ENCODE measurements around the gene AMIGO3. TPM values are rescaled to one million over a fixed set of nuclear protein-coding genes. Genes with fewer than 3 reads are reported as not detected.

AMIGO3 gene
- total RNA-seq, 1 experiment from 2014 or later = 0.41 TPM

DNA sequence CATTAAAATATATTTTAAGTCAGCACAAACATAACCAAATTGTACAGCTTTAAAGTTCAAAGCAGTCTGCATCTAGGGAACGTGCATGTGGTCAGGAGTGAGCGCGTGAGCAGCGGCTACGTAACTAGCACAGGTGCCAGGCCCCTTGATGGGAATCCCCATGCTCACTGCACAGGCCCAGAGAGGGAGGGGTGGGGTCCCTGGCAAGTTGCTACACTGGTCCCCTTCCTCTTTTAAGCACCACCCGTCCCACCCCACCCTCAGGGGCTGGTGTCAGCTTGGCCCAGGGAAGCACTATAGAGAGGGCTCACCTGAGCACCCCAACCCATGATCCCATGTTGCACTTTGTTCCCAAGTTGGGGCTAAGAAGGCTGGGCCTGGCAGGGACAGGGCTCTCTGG, 5.1 kb upstream of the AMIGO3 start:
- no peak for DNase-seq (ENCODE audit: low spot score)

DNA sequence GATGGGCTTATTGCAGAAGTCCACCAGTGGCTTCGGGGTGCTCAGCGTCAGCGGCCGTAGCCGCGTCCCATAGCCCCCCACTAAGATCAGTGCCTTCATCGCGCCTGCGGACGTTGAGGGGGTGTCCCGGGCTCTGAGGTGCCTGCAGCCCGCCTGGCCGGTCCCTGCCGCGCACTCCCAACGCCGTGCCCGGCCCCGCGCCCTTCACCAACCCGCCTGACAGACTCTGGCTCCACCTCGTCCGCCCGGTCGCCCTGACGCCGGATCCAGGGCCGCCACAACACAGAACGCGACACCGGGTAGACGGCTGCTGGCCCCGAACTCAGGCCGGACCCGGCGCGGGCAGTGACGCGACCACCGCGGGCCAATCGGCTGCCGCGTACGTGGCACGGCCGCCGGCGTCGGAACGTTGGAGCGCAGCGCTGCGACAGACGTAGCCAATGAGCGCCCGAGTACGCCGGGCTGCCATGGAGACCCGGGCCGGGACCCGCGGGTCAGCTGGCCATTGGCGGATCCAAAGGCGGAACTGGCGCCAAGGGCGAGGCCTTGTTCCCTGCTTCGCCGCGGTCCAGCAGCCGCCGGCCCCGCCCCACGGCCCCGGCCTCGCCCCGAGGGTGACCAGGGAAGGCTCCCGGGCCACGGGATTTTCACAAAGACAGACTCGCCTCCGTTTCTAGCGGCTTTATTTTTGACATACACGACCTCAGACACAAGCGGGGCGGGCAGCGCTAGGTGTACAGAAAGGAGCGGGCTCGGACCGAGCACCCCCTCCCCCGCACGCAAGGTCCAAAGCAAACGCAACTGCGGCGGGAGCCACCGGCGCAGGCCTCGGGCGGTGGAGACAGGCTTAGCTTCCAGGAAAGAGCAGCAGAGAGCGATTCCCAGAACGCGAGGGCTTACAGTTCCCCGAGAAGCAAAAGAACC, 4.4 kb upstream of the AMIGO3 start, which contains the start of gene GMPPB:
Gene GMPPB, minus strand, starts transcription at position 324 of the 924 bp plus-strand sequence. Its CDS starts 225 bp downstream, at position 99.
- peak; percentile 92 for DNase-seq (ENCODE audit: low spot score)

DNA sequence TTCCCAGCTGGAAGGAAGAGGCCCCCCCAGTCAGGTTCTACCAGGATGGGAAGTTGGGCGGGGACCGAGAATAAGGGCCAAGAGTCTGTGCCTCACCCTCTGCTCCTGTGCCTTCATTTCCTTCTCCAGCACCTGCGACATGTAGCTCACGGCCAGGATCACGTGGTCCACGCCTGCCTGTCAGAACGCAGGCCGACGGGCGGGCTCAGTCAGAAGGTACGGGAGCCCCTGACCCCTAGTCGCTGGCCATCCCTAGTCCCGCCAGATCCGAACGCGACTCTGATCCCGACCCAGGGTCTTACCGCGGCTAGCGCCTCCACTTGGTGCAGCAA, 3.8 kb upstream of the AMIGO3 start:
- DNase-seq (ENCODE audit: low spot score) = peak; percentile 21

DNA sequence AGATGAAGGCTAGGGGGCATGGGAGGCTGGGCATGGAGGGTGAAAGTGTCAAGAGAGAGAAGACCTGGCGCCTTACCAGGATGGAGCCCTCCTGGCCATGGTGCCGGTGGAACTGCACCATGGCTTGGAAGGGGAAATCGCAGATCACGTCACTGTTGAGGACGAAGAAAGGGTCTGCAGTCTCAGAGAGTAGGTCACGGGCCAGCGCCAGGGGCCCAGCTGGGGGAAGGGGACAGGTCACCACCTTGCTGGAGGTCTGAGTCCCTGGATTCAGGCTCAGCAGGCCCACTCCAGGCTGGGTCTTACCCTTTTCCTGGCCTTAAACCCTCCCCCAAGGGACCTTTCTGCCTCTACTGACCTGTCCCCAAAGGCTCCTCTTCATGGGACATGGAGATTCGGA, 3.4 kb upstream of the AMIGO3 start:
- DNase-seq (ENCODE audit: low spot score) = no peak

DNA sequence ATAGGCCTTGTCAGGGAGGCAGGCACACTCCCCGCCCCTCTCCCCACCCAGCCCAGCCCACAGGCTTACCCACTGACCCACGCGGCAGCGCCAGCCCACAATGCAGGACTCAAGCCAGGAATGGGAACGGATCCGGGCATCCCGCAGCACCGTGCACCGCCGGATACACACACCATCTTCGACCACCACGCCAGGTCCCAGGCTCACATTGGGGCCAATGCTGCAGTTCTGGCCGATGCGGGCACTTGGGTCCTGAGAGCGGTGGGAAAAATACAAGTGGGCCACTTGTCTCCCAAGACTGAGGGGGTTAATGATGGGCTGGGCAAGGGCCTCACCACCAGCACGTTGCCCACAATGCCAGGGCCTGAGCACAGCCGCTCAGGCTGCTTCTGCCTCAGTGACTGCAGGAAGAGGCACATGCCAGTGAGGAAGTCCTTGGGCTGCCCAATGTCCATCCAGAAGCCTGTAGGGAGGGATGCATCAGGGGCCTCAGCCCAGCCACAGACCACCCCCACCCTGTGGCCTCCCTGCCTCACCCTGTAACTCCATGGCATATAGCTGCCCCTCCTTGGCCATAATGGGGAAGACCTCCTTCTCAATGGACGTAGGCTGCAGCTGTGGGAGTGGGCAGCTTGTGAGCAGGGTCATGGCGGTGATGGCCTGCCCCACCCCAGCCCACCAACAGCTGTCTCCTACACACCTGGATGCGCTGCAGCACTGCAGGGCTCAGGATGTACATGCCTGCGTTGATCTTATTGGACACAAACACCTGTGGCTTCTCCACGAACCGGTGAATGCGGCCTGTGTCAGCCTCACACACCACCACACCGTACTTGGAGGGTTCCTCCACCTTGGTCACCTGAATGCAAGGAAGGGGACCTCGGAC, 2.7 kb upstream of the AMIGO3 start:
- no peak for DNase-seq (ENCODE audit: low spot score)

DNA sequence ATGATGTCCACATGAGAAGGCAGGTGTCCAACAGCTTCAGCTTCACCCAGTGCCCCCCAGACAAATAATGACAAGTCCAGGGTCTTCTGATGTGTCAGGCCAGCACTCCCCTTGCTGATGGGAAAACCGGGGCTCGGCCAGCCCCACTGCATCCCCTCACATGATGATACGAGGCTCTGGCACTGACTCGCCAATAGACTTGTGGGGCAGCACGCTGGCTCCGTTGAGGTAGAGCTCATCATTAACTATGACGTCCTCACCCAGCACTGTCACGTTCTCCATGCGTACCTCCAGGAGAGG, 2.1 kb upstream of the AMIGO3 start:
- no peak for DNase-seq (ENCODE audit: low spot score)

DNA sequence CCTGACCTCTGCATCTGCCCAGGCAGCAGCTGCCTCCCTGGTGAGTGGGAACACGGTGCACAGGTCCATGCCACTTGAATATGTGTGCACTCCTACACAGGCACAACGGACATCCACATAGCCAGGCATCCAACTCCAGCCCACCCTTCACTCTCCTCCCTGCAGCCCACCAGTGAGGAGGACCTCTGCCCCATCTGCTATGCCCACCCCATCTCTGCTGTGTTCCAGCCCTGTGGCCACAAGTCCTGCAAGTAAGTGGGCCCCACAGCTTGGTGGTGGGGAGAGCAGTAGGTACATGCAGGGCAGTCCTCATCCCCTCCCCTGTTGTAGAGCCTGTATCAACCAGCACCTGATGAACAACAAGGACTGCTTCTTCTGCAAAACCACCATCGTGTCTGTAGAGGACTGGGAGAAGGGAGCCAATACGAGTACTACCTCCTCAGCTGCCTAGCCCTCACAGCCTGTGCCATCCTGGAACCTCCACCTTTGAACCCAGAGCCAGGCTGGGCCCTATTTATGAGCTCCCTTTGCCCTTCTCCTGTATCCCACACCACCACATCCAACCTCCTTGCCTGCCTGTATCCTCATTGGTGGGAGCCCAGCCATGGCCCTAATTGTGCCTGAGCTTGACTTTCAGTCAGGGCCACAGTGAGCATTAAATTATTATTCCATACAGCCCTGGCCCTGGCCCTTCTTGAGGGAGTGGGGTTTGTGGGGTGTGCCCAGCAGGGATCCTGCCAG, 1.5 kb upstream of the AMIGO3 start:
- DNase-seq (ENCODE audit: low spot score) = no peak

DNA sequence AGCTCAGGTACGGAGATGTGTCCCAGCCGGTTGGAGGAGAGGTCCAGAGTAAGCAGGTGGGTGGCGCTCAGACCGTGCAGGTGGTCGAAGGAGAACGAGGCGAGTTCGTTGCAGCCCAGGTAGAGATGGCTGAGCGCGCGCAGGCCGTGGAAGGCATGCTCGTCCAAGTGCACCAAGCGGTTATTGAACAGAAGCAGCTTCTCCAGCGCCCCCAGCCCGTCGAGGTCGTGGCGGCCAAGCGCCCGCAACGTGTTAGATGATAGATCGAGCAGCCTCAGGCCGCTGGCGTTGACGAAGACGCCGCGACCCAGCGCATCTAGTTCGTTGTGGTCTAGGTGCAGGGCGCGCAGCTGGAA, 648 bp downstream of the AMIGO3 start:
- no peak for DNase-seq (ENCODE audit: low spot score)

DNA sequence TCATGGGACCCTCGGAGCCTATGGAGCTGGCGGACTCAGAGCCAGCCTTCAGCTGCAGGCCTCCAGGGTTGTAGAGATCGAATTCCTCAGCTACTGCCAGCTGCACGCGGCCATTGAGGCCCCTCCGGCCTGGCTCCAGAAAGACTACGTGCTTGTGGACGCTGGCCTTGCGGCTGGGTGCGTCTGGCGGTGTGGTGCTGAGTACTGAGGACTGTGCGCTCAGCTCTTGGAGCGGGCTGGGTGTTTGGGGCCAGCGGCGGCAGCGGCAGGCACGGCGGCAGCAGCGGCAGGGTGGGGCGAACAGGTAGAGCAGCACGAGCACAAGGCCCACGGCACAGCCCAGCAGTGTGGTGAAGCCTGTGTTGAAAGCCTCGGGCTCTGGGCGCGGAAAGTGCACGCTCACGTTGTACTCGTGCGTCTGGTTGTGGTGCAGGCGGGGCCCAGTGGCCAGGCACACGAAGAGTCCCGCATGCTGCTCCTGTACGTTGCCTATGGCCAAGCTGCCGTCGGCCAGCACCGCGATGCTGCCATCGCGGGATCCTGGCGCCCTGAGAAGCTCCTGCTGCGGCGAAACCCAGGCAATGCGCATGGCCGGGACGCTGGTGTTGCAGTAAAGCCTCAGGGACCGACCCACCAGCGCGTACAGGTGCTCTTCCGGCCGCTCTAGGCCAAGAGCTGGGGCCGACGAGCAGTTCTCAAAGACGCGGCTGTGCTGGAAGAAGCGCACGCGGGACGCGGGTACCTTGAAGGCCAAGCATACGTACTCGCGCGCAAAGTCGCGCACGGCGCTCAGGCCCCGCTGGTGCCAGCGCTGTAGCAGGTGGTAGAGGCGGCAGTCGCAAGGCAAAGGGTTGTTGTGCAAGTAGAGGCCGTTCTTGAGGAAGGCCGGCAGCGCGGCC, 1.3 kb downstream of the AMIGO3 start:
- DNase-seq (ENCODE audit: low spot score) = no peak

DNA sequence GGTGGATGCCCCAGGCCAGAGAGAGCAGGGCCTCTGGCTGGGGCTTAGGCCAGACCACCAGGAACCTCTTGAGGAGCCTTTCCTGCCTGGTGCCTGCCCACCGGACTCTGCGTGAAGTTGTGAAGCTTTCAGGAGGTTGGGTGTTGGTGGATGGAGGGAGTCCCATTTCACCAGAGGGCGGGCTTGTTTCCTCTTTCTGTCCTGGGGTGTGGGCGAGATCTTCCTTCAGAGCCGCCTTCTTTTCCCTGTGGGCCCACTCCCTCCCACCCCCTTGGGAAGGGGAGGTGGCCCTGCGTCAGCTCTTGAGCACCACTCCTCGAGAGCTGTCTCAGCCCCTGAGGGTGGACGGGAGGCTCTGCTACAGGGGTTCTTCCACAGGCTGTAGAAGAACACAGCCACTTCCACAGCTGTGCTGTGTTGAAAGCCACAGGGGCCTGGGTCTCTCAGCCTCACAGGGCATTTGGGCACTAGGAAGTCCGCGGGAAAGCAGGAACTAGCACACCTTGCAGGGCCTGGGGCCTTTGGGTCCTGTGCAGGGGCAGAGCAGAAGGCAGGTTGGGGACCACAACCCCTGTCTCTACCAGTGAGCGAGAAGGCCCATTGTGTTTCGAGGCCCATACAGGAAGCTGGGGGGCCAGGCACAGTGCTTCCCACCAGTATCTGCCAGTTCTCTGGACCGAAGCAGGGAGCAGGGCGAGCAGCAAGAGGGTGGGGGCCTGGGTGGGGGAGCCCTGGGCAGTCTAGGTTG, 2.1 kb downstream of the AMIGO3 start:
- DNase-seq (ENCODE audit: low spot score) = no peak

DNA sequence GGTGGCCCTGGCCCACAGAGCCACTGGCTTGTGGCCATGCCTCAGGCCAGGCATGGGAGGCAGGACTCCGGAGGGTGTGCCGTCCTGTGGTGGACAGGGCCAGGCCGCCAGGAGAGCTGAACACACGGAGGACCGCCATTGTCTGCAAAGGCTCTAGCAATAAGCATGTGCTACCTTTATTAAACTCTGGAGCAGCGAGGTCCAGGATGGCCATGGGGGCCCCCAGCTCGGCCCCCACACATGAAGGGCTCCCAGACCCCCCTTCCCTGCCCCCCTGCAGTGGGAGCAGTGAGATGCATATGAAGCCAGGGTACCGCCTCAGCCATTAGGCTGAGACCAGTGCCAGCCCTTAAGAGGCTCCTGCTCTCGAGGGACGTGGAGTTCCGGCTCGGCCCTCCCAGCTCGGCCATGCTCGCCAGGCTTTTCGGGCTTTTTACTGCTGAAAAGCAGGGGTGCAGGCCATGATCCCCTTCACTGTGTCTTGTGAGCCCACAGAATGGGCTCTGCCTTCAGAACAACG, 2.7 kb downstream of the AMIGO3 start:
- no peak for DNase-seq (ENCODE audit: low spot score)

DNA sequence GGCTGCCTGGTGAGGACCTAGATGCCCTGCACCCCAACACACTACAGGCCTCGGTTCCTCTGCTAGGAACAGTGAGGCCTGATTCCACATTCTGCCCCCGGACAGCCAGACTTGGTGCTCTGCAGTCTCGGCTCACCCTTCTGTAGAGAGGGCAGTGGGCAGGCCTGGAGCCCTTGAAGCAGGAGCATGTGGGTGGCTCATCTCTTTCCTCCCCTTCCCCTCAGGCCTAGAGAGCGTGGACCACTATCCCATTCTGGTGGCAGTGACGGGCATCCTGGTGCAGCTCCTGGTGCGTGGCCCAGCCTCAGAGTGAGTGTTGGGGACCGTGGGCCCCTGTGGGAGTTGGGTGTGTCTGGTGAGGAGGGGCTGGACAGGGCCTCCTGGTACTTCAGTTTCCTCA, 3.3 kb downstream of the AMIGO3 start:
- DNase-seq (ENCODE audit: low spot score) = no peak

DNA sequence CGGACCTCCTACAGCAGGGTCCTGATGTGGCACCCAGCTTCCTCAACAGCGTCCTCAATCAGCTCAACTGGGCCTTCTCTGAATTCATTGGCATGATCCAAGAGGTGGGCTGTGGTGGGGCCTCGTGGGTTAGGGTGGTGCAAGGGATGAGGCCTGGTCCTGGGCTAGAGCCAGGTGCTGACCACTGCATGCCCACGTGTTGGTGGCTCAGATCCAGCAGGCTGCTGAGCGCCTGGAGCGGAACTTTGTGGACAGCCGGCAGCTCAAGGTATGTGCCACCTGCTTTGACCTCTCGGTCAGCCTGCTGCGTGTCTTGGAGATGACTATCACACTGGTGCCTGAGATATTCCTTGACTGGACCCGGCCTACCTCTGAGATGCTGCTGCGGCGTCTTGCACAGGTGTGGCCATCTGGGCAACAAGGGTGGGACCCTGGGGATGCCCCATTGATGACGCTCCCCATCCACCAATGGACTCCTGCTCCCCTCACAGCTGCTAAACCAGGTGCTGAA, 3.8 kb downstream of the AMIGO3 start:
- DNase-seq (ENCODE audit: low spot score) = no peak

DNA sequence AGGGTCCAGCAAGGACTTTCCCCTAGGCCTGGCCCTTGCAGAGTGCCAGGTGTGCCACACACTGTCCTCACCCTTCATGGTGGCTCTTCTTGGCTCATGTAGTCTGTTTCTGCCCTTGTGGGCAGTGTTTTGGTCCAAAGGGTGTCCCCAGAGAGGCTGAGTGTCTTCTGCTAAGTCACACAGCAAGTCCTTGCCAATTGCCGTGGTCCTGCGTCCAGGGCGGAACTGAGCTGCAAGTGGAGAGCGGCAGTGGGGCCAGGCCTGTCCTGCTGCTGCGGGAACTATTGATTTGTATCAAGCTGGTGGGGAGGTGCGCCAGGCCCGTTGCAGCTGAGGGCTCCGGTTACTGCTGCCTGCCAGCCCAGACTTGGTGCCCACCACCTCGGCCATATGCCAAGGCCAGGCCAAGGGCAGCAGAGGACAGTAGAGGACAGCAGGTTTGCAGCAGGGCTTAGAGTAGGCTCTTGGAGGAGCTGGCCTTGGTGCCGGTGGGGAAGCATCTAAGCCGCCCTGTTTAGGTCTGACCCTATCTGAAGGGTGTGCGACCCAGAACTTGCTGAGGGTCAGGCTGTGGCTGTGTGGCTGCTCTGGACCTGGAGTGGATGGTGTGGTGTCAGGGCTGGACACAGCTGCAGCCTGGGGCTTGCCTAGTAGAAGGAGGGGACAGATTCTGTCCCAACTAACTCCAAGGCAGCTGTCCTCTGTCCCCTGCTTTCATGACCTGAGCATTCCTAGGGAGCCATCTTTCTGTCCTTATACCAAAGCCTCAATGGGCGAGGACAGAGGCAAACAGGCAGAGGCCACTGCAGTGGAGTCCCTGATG, 4.5 kb downstream of the AMIGO3 start:
- no peak for DNase-seq (ENCODE audit: low spot score)

DNA sequence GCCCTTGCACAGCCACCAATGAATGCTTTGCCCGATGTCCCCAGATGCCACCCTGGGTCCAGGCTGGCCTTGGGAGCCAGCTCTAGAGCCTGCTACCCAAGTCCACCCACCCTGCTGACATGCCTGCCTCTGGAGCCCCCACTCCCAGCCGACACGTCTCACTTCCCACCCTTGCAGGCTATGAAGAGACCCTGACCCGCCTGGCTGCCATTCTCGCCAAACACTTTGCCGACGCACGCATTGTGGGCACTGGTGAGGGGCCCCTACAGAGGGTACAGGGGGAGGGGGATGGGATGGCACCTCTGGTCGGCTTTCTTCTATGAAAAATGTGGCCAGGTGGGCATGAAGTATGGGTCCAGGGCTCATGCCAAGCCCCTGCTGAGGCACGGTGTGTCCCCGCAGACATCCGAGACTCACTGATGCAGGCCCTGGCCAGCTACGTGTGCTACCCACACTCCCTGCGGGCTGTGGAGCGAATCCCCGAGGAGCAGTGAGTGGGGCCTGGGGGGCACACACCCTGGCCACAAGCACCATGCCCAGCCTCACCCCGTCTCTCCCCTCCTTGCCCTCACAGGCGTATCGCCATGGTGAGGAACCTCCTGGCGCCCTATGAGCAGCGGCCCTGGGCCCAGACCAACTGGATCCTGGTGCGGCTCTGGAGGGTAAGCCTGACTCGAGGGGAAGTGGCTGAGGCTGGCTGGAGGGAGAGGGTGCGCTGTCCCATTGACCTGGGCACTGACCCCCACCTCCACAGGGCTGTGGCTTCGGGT, 6.0 kb downstream of the AMIGO3 start:
- no peak for DNase-seq (ENCODE audit: low spot score)

DNA sequence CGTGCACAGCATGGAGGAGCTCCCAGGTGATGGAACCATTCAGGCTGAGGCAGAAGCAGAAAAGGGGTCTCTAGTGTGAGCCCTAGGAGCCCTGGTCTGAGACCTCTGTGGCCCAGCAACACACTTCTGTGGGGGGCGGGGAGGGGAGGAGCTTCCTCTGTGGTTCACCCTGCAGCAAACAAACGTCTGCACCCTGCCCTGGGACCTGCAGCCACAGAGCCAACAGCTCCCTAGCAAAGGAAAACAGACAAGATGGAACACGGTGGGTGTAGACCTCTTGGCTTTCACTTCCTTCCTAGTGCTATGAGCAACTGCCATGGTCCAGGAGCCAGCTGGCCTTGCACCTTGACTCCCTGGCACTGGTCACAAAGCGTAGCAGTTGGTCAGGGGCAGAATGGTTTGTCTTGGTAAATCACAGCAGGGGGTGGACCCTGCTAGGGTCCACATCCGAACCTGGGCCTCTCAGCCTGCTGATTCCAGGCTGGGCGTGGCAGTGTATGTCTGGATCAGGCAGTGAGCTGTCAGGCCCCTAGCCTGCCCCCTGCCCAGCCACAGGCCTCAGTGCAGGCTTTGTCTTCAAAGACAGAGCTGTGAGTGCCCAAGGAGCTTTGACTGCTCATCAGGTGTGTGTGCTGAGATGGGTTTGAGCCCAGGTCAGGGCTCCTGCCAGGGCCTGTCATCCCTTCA, 6.7 kb downstream of the AMIGO3 start:
- no peak for DNase-seq (ENCODE audit: low spot score)

DNA sequence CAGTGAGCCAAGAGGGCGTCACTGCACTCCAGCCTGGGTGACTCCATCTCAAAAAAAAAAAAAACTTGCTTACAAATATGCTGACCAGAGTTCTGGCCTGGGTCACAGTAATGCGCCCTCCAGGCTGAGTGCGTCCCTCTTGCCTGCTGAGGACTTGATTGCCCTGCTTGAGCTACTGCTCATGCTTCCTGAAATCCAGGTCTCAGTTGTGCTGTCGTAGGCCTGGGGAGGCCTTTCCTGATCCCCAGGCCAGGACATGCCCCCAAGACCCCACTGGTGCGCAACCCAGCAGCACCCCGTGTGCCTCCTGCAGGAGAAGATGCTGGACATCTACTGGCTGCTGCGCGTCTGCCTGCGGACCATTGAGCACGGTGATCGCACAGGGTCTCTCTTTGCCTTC, 7.3 kb downstream of the AMIGO3 start:
- no peak for DNase-seq (ENCODE audit: low spot score)

DNA sequence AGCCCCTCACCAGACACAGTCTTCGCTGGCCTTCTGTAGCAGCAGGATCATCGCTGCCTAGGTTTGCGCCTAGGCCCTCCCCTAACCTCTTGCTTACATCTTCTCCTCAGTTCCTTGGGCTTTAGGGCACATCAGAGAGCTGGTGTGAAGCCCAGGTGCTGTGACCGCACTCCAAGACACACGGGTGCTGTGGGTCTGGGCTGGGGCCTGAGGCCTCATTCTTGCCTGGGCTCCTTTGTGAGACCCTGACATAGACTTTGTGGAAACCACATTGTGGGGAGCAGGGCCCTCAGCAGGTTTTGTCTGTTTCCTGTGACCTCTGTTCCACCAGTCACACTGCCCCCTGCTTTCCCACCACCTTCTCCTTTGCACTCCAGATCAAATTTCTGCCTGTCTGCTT, 8.0 kb downstream of the AMIGO3 start:
- no peak for DNase-seq (ENCODE audit: low spot score)

All from A172 (cell line).